Vagina (tissue), 2 donors: ENCODE results near the gene PTPRN2. TPM values are rescaled to one million over a fixed set of nuclear protein-coding genes. Genes with fewer than 3 reads are reported as not detected.

Experiments used
- DNase-seq, 2 donors: peaks; one replicate each; pipeline ENCODE4 v3.0.0-alpha.2; 2017; ENCODE audit errors: extremely low spot score in 2 of 2
- H3K27ac ChIP-seq: fragments of 200-600 bp; sonication (generic); one replicate; pipeline ENCODE4 v1.5.1; 2019
- H3K27me3 ChIP-seq: fragments of 200-600 bp; sonication (generic); one replicate; pipeline ENCODE4 v1.5.1; 2019
- H3K36me3 ChIP-seq, 2 donors: fragments of 200-600 bp; sonication (generic); one replicate each; pipeline ENCODE4 v1.5.1; 2017 to 2019
- H3K4me1 ChIP-seq: fragments of 200-600 bp; sonication (generic); one replicate; pipeline ENCODE4 v1.5.1; 2019
- H3K4me3 ChIP-seq, 2 donors: fragments of 200-600 bp; sonication (generic); 1 replicate in 1 of 2; 2 replicates in 1 of 2; pipeline ENCODE4 v1.5.1; 2016 to 2019
- H3K9me3 ChIP-seq: fragments of 200-600 bp; sonication (generic); one replicate; pipeline ENCODE4 v1.5.1; 2019
- POLR2A ChIP-seq, 2 donors: fragments of 450-650 bp; IDR thresholded peaks; one replicate each; pipeline ENCODE4 v1.6.1; 2017; ENCODE audit warnings: antibody characterized with exemption in 2 of 2, mild to moderate bottlenecking in 2 of 2, moderate library complexity in 2 of 2
- POLR2AphosphoS5 ChIP-seq, 2 donors: sonication (generic); formaldehyde crosslinking; IDR thresholded peaks; one replicate each; pipeline ENCODE4 v1.9.0; 2017; ENCODE audit warnings: antibody characterized with exemption in 2 of 2, mild to moderate bottlenecking in 2 of 2, low read depth in 1 of 2; ENCODE audit not compliant: insufficient read depth in 1 of 2
- intact Hi-C: fragments of 100-400 bp; cut with DNase I; formaldehyde crosslinking; loops from one replicate; pipeline ENCODE4 v1.15.1; 2023
- total RNA-seq: library from RNA; depleted of rRNA; stranded (reverse); fragments of >200 nt; gene quantifications from one replicate; pipeline ENCODE4 v1.2.3, GENCODE V29; 2016
- TF ChIP-seq, protein P1 (sequence below), 3 experiments: fragments of 450-650 bp in 2 of 3; fragments of 200-600 bp in 1 of 3; sonication (generic) in 1 of 3; IDR thresholded peaks; one replicate each; pipeline ENCODE4 v1.5.1; 2017 to 2019; ENCODE audit warnings: antibody characterized with exemption in 3 of 3, mild to moderate bottlenecking in 2 of 3, moderate library complexity in 2 of 3

PTPRN2 gene
- total RNA-seq, 1 donor from 2014 or later = 7.4 TPM

GRCh38 chr7:158393926-158394625 lies 193.5 kb downstream of the PTPRN2 start:
- H3K9me3 ChIP-seq = no peaks in the 10 kb centered on the region
- H3K4me3 ChIP-seq = no peak overlapping the region
- no peaks in the 10 kb centered on the region for H3K27me3 ChIP-seq
- peaks cover 10% of the 10 kb centered on the region for H3K4me1 ChIP-seq
- intact Hi-C loops = no loop called here
- no peaks in the 10 kb centered on the region for H3K36me3 ChIP-seq
- TF ChIP-seq, protein P1, sequence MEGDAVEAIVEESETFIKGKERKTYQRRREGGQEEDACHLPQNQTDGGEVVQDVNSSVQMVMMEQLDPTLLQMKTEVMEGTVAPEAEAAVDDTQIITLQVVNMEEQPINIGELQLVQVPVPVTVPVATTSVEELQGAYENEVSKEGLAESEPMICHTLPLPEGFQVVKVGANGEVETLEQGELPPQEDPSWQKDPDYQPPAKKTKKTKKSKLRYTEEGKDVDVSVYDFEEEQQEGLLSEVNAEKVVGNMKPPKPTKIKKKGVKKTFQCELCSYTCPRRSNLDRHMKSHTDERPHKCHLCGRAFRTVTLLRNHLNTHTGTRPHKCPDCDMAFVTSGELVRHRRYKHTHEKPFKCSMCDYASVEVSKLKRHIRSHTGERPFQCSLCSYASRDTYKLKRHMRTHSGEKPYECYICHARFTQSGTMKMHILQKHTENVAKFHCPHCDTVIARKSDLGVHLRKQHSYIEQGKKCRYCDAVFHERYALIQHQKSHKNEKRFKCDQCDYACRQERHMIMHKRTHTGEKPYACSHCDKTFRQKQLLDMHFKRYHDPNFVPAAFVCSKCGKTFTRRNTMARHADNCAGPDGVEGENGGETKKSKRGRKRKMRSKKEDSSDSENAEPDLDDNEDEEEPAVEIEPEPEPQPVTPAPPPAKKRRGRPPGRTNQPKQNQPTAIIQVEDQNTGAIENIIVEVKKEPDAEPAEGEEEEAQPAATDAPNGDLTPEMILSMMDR (IDR thresholded peaks at IDR 0.05) = no peak
- TF ChIP-seq POLR2A (IDR thresholded peaks at IDR 0.05) (no peak), POLR2AphosphoS5 (IDR thresholded peaks at IDR 0.05; ENCODE audit: insufficient read depth in 1 of 2, low read depth in 1 of 2) (no peak)
- no peak for DNase-seq
- no peak overlapping the region for H3K27ac ChIP-seq

- no peaks in the 10 kb centered on the region for H3K36me3 ChIP-seq
- H3K9me3 ChIP-seq = no peaks in the 10 kb centered on the region
- TF ChIP-seq POLR2A (IDR thresholded peaks at IDR 0.05) = no peak
- TF ChIP-seq, protein P1 (IDR thresholded peaks at IDR 0.05) = no peak
- no peak for TF ChIP-seq POLR2AphosphoS5 (IDR thresholded peaks at IDR 0.05; ENCODE audit: insufficient read depth in 1 of 2, low read depth in 1 of 2)
- intact Hi-C loops = no loop called here
- H3K4me1 ChIP-seq = peaks cover 10% of the 10 kb centered on the region
- no peak overlapping the region for H3K4me3 ChIP-seq
- H3K27me3 ChIP-seq = no peaks in the 10 kb centered on the region
- H3K27ac ChIP-seq = no peak overlapping the region
- DNase-seq = no peak
Measured at GRCh38 chr7:158392251-158392650, 195.4 kb downstream of the PTPRN2 start.

GRCh38 chr7:158391541-158391940 lies 196.1 kb downstream of the PTPRN2 start:
- no peaks in the 10 kb centered on the region for H3K9me3 ChIP-seq
- no peak overlapping the region for H3K4me3 ChIP-seq
- H3K36me3 ChIP-seq = no peaks in the 10 kb centered on the region
- H3K27me3 ChIP-seq = no peaks in the 10 kb centered on the region
- no peak overlapping the region for H3K27ac ChIP-seq
- intact Hi-C loops = no loop called here
- DNase-seq = no peak
- peaks cover 8% of the 10 kb centered on the region for H3K4me1 ChIP-seq
- TF ChIP-seq POLR2AphosphoS5 (IDR thresholded peaks at IDR 0.05; ENCODE audit: insufficient read depth in 1 of 2, low read depth in 1 of 2) (no peak), POLR2A (IDR thresholded peaks at IDR 0.05) (no peak)
- TF ChIP-seq, protein P1 (IDR thresholded peaks at IDR 0.05) = no peak

DNA sequence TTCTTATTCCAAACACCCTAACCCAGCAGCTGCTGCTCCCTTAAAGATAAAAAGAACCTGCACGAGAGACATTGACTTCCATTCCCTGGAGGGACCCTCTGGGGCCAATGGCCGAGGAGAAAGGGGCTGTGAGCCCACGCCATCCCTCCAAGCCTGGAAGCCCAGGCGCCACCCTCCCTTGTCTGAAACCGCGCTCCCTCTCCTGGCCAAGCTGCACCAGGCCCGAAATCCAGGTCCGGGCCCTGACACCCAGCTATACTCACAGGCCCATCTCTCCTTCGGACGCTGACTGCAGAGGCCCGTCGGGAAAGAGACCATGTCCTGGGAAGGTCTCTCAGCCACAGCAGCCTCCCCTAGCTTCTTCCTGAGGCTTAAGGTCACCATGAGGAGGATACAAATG lies 196.5 kb downstream of the PTPRN2 start:
- no peak overlapping the region for H3K27ac ChIP-seq
- H3K4me1 ChIP-seq = peaks cover 4% of the 10 kb centered on the region
- TF ChIP-seq, protein P1 (IDR thresholded peaks at IDR 0.05) = no peak
- TF ChIP-seq POLR2A (IDR thresholded peaks at IDR 0.05) (no peak), POLR2AphosphoS5 (IDR thresholded peaks at IDR 0.05; ENCODE audit: insufficient read depth in 1 of 2, low read depth in 1 of 2) (no peak)
- no peaks in the 10 kb centered on the region for H3K27me3 ChIP-seq
- H3K36me3 ChIP-seq = no peaks in the 10 kb centered on the region
- intact Hi-C loops = no loop called here
- no peaks in the 10 kb centered on the region for H3K9me3 ChIP-seq
- no peak for DNase-seq
- H3K4me3 ChIP-seq = no peak overlapping the region

DNA sequence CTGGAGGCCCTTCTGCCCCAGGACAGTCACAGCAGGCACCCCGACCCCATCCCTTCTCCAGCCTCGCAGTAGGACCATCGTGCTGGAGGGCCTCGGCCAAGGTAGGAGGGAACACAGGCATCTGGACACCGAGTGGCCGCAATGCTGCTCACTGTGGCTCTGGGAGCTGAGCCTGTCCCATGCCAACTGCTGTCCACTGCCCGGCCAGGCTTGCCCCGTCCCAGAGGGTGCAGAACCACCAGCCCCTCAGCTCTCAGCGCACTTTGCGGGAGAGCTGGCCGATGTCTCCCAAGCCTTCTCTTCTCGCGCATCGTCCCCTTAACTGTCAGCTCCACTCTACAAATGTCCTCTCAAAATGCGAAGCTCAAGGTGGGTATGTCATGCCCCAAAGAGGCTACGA lies 197.2 kb downstream of the PTPRN2 start:
- Histone ChIP-seq H3K9me3 (no peaks in the 10 kb centered on the region), H3K27me3 (no peaks in the 10 kb centered on the region), H3K4me1 (no peaks in the 10 kb centered on the region), H3K27ac (no peak overlapping the region), H3K36me3 (no peaks in the 10 kb centered on the region), H3K4me3 (no peak overlapping the region)
- no peak for TF ChIP-seq POLR2AphosphoS5 (IDR thresholded peaks at IDR 0.05; ENCODE audit: insufficient read depth in 1 of 2, low read depth in 1 of 2)
- TF ChIP-seq POLR2A (IDR thresholded peaks at IDR 0.05) = no peak
- TF ChIP-seq, protein P1 (IDR thresholded peaks at IDR 0.05) = no peak
- no peak for DNase-seq
- intact Hi-C loops = no loop called here
